ENCODE measurements around the gene GLUD2. TPM values are rescaled to one million over a fixed set of nuclear protein-coding genes. Genes with fewer than 3 reads are reported as not detected.
"Not testable (repeated sequence)": the region's sequence is repeated elsewhere in the genome, so short reads cannot be mapped to it uniquely, and the experiment has no call there.

Gene GLUD2
- total and polyA plus RNA-seq, 12 donors = 0.56 to 6.9 (median 3.8) TPM

DNA sequence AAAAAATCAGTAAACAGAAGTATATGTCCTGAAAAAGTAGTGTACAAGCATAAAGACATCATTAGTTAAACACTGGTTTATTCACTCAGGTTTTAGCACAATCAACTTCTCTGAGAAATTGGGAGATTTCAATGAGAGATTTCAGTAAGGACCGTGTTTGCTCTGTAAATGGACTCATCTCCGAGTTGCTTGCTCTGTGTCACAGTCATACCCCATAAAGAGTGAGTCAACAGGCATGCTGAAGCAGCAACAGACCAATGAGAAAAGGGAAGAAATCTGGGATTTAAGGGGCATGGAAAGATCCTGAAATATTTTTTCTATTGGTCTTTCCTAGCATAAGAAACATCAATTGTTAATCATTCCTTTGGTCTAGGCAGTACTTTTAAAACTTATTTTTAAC is 4.7 kb downstream of the GLUD2 start:
- no peaks in the 10 kb centered on the region for H3K9me3 ChIP-seq (replicated peaks in 1 of 3)
- peaks cover 0 to 4% of the 10 kb centered on the region in 2 donors for H3K36me3 ChIP-seq (replicated peaks in 1 of 2)
- DNase-seq = no peak
- intact Hi-C loops (cut with DNase I) = no loop called here
- H3K4me1 ChIP-seq (replicated peaks in 1 of 2) = no peaks in the 10 kb centered on the region
- peaks cover 3% of the 10 kb centered on the region for H3K27me3 ChIP-seq
- H3K27ac ChIP-seq = no peak overlapping the region
- 72 to 85% (median 84%) methylated on average over 2 of the region's 2 CpGs for WGBS, 4 donors
- H3K4me3 ChIP-seq = no peak overlapping the region
- TF ChIP-seq POLR2A (IDR thresholded peaks at IDR 0.05) = no peak
- TF ChIP-seq, protein P1, sequence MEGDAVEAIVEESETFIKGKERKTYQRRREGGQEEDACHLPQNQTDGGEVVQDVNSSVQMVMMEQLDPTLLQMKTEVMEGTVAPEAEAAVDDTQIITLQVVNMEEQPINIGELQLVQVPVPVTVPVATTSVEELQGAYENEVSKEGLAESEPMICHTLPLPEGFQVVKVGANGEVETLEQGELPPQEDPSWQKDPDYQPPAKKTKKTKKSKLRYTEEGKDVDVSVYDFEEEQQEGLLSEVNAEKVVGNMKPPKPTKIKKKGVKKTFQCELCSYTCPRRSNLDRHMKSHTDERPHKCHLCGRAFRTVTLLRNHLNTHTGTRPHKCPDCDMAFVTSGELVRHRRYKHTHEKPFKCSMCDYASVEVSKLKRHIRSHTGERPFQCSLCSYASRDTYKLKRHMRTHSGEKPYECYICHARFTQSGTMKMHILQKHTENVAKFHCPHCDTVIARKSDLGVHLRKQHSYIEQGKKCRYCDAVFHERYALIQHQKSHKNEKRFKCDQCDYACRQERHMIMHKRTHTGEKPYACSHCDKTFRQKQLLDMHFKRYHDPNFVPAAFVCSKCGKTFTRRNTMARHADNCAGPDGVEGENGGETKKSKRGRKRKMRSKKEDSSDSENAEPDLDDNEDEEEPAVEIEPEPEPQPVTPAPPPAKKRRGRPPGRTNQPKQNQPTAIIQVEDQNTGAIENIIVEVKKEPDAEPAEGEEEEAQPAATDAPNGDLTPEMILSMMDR (IDR thresholded peaks at IDR 0.05) = no peak

DNA sequence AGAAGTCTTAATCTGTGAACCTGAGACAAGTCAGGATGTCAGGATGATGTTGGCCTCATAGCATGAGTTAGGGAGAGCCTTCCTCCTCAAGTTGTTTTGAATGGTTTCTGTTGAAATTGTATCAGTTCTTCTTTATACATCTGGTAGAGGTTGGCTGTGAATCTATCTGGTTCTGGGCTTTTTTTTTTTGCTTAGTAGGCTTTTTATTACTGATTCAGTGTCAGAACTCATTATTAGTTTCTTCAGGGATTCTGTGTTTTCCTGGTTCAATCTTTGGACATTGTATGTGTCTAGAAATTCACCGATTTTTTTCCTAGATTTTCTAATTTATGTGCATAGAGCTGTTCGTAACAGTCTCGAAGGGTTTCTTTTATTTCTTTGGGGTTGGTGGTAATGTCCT is 14.9 kb downstream of the GLUD2 start:
- TF ChIP-seq, protein P1 (IDR thresholded peaks at IDR 0.05) = no peak
- no peak for TF ChIP-seq POLR2A (IDR thresholded peaks at IDR 0.05)
- H3K27me3 ChIP-seq = no peaks in the 10 kb centered on the region
- no peaks in the 10 kb centered on the region for H3K9me3 ChIP-seq (replicated peaks in 1 of 3)
- H3K36me3 ChIP-seq (replicated peaks in 1 of 2) = no peaks in the 10 kb centered on the region
- no peaks in the 10 kb centered on the region for H3K4me1 ChIP-seq (replicated peaks in 1 of 2)
- H3K4me3 ChIP-seq = no peak overlapping the region
- 91 to 97% (median 92%) methylated on average over 3 of the region's 3 CpGs for WGBS, 4 donors
- intact Hi-C loops (cut with DNase I) = no loop called here
- DNase-seq = no peak
- H3K27ac ChIP-seq = no peak overlapping the region

DNA sequence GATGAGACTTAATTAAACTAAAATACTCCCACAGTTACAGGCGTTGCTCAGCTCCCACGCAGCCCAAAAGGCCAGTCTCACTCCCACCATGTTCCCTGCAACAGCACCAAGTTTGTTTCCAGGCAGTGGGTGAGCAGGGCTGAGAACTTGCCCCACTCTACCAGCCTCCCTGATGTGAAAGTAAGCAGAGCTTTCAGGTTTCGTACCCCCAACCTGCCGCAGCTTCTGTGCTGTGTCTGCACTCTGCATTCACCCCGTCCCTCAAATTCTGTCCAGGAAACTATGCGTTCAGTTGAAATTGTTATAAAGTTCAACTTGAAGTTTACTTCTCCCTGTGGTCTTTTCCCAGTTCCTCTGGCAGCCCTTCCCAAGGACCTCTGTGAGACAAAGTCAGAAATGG is 17.2 kb downstream of the GLUD2 start:
- Histone ChIP-seq H3K27me3 (no peaks in the 10 kb centered on the region), H3K9me3 (replicated peaks in 1 of 3) (no peaks in the 10 kb centered on the region), H3K4me1 (replicated peaks in 1 of 2) (no peaks in the 10 kb centered on the region), H3K36me3 (replicated peaks in 1 of 2) (no peaks in the 10 kb centered on the region), H3K4me3 (no peak overlapping the region), H3K27ac (no peak overlapping the region)
- WGBS, 4 donors = 83 to 96% (median 86%) methylated on average over 3 to 6 of the region's 6 CpGs
- TF ChIP-seq, protein P1 (IDR thresholded peaks at IDR 0.05) = no peak
- no peak for TF ChIP-seq POLR2A (IDR thresholded peaks at IDR 0.05)
- DNase-seq = no peak
- intact Hi-C loops (cut with DNase I) = no loop called here

DNA sequence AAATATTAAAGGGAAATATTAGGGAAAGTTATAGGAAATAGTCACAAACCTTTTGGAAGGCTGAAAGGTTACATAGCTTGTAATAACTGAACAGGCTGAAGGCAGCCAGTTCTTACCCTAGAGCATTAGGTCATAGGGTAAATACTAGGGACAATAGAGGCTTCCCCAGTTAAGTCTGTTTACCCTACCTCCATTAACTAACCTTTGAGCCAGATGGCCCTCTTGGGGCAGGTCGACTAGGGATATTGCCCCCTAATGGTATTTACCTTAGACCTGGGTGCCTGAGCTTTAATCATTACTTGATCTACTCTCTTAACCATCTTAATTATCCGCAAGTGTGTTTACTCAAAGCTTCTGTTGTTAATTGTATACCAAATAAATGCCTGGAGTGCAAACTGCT is 36.8 kb downstream of the GLUD2 start:
- H3K4me3 ChIP-seq; H3K27me3 ChIP-seq; H3K27ac ChIP-seq; intact Hi-C loops (cut with DNase I); H3K9me3 ChIP-seq (replicated peaks in 1 of 3); DNase-seq; H3K36me3 ChIP-seq (replicated peaks in 1 of 2); H3K4me1 ChIP-seq (replicated peaks in 1 of 2): not testable (repeated sequence)
- 55 to 62% (median 60%) methylated on average over 2 of the region's 2 CpGs for WGBS, 4 donors

DNA sequence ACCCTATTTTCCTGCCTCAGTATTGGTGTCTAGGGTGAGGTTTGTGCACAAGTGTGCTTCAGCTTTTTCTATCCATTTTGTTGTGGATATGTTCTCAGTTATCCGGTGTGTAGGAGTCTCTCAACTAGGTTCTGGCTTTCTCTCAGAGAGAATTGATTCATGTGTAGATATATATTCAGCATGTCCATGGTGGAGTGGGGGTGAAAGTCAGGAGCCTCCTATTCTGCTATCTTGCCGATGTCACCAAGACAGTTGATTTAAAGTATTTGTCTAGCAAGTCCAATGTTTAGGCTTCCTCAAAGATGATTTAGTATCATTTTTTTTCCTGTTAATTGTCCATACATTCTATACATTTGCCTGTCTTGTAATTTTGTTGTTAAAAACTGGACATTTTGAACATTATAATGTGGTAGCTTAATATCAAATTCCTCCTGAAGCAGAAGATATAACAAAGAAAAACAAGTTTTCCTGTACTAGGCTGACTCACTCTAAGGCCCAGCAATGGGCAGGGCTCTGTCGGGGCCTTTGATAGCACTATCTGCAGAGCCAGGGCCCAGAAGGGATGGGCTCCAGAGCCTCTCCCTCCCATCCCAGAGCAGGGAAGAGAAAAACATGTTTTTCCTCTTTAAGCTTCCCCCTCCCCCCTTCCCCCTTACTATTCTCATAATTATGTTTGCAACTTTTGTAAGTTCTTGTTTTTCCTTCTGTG is 37.6 kb downstream of the GLUD2 start:
- WGBS, 4 donors = 77 to 89% (median 80%) methylated on average over 3 of the region's 3 CpGs
- TF ChIP-seq POLR2A (IDR thresholded peaks at IDR 0.05) = no peak
- TF ChIP-seq, protein P1 (IDR thresholded peaks at IDR 0.05) = no peak
- Histone ChIP-seq H3K27ac (no peak overlapping the region), H3K36me3 (replicated peaks in 1 of 2) (no peaks in the 10 kb centered on the region), H3K4me3 (no peak overlapping the region), H3K4me1 (replicated peaks in 1 of 2) (no peaks in the 10 kb centered on the region), H3K9me3 (replicated peaks in 1 of 3) (no peaks in the 10 kb centered on the region), H3K27me3 (no peaks in the 10 kb centered on the region)
- no peak for DNase-seq
- intact Hi-C loops (cut with DNase I) = no loop called here
